HG03066 (cell line): Measurements from ENCODE around the gene PPP1R1B.

ENCODE experiments used
- ATAC-seq: cut with Tn5 transposase; IDR thresholded peaks from one replicate; pipeline ENCODE4 v1.9.1; 2021; ENCODE audit warnings: low read depth; ENCODE audit not compliant: unreplicated experiment

PPP1R1B gene

GRCh38 chr17:39666231-39666600, 39.5 kb downstream of the PPP1R1B start:
- ATAC-seq: no peak

DNA sequence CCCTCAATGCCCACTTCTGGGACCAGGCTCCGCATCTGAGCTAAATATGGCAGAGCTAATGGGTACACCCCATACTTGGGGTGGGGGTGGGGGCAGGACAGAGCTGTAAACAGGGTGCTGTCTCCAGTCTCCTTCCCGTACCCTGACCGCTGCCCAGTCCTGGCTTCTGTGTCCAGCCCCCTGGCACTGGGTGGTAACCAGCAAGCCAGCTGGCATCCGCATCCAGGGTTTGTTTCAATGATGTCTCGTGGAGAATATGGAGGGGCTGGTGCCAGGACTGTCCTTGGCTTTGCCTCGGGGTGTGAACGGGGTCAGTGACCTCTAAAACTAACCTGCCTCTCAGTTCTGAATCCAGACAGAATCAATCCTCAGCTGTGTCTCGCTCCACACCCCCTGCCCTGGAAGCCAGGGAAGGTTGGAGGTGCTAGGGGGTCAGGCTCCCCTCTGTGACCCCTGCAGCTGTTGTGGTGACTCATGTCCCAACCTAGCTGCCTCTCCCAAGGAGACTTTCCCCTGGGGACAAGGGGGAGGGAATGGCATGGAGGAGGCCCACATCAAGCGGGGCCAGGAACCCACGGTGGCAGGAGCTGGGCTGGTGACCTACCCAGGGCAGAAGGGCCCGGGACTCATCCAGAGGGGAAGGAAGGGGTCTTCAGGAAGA, 40.0 kb downstream of the PPP1R1B start:
- ATAC-seq: no peak

DNA sequence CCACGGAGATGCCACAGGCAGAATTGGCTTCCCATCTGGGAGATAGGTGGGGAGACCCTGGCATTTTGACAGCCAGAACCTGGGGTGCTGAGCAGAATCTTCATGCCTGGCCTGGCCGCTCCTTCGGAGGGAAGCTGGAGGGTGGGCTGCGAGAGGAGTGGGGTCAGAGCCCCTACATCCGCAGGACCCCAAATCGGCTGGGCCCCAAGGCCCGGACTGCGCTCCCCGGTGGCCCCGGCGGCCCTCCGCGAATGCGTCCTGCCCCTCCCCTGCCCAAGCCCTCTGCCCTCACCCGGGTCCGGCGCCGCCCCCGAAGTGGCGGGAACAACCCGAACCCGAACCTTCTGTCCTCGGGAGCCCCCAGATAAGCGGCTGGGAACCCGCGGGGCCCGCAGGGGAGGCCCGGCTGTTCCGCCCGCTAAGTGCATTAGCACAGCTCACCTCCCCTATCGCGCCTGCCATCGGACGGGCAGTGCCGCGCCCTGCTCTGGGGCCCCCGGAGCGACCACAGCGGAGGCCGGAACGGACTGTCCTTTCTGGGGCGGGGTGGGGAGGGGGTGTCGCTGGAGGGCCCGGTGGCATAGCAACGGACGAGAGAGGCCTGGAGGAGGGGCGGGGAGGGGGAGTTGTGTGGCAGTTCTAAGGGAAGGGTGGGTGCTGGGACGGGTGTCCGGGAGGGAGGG, 40.7 kb downstream of the PPP1R1B start:
- no peak for ATAC-seq

DNA sequence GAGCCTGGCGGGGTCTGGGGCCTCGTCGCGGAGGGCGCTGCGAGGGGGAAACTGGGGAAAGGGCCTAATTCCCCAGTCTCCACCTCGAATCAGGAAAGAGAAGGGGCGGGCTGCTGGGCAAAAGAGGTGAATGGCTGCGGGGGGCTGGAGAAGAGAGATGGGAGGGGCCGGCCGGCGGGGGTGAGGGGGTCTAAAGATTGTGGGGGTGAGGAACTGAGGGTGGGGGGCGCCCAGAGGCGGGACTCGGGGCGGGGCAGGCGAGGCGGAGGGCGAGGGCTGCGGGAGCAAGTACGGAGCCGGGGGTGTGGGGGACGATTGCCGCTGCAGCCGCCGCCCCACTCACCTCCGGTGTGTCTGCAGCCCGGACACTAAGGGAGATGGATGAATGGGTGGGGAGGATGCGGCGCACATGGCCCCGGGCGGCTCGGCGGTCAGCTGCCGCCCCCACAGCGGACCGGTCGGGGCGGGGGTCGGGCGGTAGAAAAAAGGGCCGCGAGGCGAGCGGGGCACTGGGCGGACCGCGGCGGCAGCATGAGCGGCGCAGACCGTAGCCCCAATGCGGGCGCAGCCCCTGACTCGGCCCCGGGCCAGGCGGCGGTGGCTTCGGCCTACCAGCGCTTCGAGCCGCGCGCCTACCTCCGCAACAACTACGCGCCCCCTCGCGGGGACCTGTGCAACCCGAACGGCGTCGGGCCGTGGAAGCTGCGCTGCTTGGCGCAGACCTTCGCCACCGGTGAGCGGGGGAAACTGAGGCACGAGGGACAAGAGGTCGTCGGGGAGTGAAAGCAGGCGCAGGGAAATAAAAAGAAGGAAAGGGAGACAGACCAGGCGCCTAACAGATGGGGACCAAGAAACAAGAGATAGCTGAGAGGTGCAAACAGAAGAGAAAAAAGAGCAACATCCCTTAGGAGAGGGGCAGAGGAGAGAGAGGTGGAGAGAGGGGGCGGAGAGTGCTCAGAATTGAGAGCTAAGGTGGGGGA, 41.5 kb downstream of the PPP1R1B start, which contains the start of gene PNMT:
Gene PNMT, plus strand, starts transcription at position 509 of the 980 bp plus-strand sequence. Its CDS starts 23 bp downstream, at position 532.
- ATAC-seq: no peak

- ATAC-seq: no peak
These were observed 43.4 kb downstream of the PPP1R1B start for GRCh38 chr17:39669897-39670735.

DNA sequence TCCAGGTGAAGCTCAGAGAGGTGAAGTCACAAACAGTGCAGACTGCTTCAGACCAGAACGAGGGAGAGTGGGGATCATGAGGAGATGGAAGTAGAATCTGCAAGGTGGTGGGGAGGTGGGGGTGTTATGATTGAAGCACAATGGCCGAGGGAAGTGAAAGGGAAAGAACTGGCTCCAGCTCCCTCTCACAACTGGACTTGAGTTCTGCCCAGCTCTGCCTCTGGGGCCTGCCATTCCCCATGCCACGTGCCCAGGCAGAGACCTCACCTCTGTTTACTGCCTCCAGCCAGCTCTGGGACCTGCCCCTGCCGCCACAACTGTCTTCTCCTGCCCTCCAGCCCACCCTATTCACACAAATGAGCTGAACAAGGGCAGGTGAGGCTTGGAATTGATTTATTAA, 44.0 kb downstream of the PPP1R1B start:
- no peak for ATAC-seq

DNA sequence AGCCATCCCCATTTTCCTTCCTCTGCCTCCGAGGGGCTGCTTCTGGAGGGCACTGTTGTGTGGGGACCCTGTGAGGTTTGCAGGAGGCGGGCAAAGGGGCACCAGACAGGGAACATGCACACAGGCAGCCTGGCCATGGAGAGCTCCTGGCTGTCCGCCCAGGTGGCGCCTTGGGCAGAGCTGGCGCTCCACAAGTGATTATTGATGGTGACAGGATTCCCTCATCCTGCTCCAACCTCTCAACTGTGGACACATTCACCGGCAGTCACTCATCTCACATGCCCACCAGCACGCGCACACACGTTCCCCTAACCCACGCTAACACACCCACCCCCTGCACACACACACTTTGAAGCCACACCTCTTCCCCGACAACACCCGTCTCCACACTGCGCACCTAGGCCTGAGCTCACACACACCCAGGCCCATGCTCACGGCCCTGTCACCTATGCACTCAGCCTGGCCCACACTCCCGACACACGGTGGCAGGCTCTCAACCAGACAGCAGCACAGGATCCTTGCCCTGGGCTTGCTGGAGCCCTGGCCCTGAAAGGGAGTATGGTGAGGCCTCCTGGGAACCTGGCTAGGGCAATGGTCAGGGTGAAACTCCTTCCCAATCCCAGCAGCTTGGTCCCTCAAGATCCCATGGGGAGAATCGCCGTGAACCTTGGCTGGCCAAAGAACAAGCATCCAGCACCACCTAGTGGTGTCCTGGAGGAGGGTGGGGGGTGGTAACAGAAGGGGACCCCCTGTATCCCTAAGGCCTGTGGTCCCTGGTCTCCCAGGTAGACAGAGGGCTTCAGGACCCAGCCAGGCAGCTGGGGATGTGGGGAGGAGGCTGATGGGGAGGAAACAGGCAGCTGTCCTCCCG, 45.1 kb downstream of the PPP1R1B start:
- no peak for ATAC-seq

- ATAC-seq: no peak
These were observed 46.0 kb downstream of the PPP1R1B start for GRCh38 chr17:39672522-39673334.

GRCh38 chr17:39673335-39674081, 46.8 kb downstream of the PPP1R1B start:
- no peak for ATAC-seq

- ATAC-seq: no peak
These were observed 47.4 kb downstream of the PPP1R1B start for GRCh38 chr17:39674179-39674578.

DNA sequence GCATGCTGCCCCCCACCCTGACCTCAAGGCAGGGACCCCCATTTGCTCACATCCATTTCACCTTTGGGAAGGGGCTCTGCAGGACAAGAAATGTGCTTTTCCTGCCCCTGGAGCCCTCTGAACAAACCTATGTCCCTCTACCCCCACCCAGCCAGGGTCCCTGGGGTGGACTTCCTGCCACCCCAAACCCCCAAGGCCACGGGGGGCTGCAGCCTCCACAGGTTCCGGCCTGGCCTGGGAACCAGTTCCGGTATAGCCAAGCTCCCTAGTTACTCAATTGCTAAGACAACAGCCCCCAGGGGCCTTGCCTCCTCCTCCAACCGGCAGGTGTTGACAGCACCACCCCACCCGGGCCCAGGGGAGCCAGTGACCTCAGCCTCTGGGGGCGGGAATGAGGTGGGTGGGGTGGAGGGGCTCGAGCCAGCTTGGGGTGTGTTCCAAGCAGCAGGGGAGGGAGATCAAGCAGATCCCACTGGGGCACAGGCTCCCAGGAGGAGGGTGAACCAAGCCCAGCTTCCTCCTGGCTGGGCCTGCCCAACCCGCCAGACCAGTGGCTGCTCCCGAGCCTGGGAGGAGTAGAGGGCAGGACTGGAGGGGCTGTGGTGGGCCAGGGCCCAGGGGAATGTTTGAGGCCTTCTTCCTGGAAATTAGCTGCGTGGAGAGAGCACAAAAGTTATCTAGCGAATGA, 48.1 kb downstream of the PPP1R1B start:
- ATAC-seq: no peak

GRCh38 chr17:39675390-39676082, 48.8 kb downstream of the PPP1R1B start:
- no peak for ATAC-seq

GRCh38 chr17:39676198-39676819, 49.6 kb downstream of the PPP1R1B start:
- ATAC-seq: no peak

DNA sequence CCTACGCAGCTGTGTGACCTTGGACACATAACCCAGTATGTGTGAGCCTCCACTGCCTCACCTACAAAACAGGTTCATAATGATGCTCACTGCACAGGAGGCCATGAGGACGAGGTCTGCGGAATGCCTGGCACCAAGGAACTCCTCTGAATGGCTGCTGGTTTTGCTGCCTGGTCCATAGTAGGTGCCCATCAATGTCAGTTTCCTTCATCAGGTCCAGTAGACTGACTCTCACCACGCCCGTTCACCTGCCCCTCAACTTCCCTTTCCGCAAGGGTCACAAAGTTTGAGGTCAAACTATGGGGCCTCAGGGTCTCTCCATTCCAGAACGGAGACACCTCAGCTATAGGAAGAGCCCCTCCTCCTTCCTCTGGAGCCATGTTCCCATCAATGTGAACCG, 50.3 kb downstream of the PPP1R1B start:
- no peak for ATAC-seq

- ATAC-seq: no peak
These were observed 51.0 kb downstream of the PPP1R1B start for GRCh38 chr17:39677542-39678339.
